ENCODE measurements around the gene LIMS2. TPM values are rescaled to one million over a fixed set of nuclear protein-coding genes. Genes with fewer than 3 reads are reported as not detected.

LIMS2 gene
- total RNA-seq, 2 donors from 2014 or later, result 177 to 246 TPM

- TF ChIP-seq, protein P1, sequence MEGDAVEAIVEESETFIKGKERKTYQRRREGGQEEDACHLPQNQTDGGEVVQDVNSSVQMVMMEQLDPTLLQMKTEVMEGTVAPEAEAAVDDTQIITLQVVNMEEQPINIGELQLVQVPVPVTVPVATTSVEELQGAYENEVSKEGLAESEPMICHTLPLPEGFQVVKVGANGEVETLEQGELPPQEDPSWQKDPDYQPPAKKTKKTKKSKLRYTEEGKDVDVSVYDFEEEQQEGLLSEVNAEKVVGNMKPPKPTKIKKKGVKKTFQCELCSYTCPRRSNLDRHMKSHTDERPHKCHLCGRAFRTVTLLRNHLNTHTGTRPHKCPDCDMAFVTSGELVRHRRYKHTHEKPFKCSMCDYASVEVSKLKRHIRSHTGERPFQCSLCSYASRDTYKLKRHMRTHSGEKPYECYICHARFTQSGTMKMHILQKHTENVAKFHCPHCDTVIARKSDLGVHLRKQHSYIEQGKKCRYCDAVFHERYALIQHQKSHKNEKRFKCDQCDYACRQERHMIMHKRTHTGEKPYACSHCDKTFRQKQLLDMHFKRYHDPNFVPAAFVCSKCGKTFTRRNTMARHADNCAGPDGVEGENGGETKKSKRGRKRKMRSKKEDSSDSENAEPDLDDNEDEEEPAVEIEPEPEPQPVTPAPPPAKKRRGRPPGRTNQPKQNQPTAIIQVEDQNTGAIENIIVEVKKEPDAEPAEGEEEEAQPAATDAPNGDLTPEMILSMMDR (IDR thresholded peaks at IDR 0.05), result no peak
- peak; percentile 77 for ATAC-seq (ENCODE audit: insufficient number of reproducible peaks, low FRiP score, low read depth)
- Histone ChIP-seq H3K36me3 (no peaks in the 10 kb centered on the region), H3K9me3 (peaks cover 5% of the 10 kb centered on the region), H3K27ac (peak overlapping the region; percentile 86 to 90), H3K4me3 (peak overlapping the region; percentile 74), H3K4me1 (ENCODE audit: control insufficient read depth in 1 of 2, low read depth in 2 of 2) (peaks cover 3 to 16% of the 10 kb centered on the region in 2 donors), H3K27me3 (replicated peaks; ENCODE audit: insufficient read depth) (no peaks in the 10 kb centered on the region)
- no peak for DNase-seq (ENCODE audit: low spot score)
Measured at GRCh38 chr2:127694986-127695385, 19.7 kb upstream of the LIMS2 start.

DNA sequence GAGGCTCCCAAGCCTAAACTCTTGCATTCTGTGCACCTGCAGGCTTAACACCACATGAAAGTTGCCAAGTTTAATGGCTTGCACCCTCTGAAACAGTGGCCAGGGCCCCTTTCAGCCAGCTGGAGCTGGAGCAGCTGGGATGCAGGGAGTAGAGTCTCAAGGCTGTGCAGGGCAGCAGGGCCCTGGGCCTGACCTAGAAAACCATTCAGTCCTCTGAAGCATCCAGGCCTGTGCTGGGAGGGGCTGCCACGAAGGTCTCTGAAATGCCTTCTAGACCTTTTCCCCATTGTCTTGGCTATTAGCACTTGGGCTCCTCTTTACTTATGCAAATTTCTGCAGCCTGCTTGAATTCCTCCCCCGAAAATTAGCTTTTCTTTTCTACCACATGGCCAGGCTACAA is 15.4 kb upstream of the LIMS2 start:
- TF ChIP-seq, protein P1 (IDR thresholded peaks at IDR 0.05), result no peak
- DNase-seq (ENCODE audit: low spot score) (no peak), ATAC-seq (ENCODE audit: insufficient number of reproducible peaks, low FRiP score, low read depth) (no peak)
- Histone ChIP-seq H3K27me3 (replicated peaks; ENCODE audit: insufficient read depth) (no peaks in the 10 kb centered on the region), H3K4me1 (ENCODE audit: control insufficient read depth in 1 of 2, low read depth in 2 of 2) (peaks cover 3 to 12% of the 10 kb centered on the region in 2 donors), H3K36me3 (no peaks in the 10 kb centered on the region), H3K27ac (no peak overlapping the region), H3K4me3 (no peak overlapping the region), H3K9me3 (peaks cover 5% of the 10 kb centered on the region)

GRCh38 chr2:127688405-127688804 is 13.1 kb upstream of the LIMS2 start:
- ATAC-seq (ENCODE audit: insufficient number of reproducible peaks, low FRiP score, low read depth), result no peak
- H3K4me3 ChIP-seq, result no peak overlapping the region
- TF ChIP-seq, protein P1 (IDR thresholded peaks at IDR 0.05), result no peak
- peaks cover 4 to 8% of the 10 kb centered on the region in 2 donors for H3K4me1 ChIP-seq (ENCODE audit: control insufficient read depth in 1 of 2, low read depth in 2 of 2)
- no peaks in the 10 kb centered on the region for H3K27me3 ChIP-seq (replicated peaks; ENCODE audit: insufficient read depth)
- no peak for DNase-seq (ENCODE audit: low spot score)
- no peaks in the 10 kb centered on the region for H3K36me3 ChIP-seq
- no peak overlapping the region for H3K27ac ChIP-seq
- H3K9me3 ChIP-seq, result peaks cover 5% of the 10 kb centered on the region

DNA sequence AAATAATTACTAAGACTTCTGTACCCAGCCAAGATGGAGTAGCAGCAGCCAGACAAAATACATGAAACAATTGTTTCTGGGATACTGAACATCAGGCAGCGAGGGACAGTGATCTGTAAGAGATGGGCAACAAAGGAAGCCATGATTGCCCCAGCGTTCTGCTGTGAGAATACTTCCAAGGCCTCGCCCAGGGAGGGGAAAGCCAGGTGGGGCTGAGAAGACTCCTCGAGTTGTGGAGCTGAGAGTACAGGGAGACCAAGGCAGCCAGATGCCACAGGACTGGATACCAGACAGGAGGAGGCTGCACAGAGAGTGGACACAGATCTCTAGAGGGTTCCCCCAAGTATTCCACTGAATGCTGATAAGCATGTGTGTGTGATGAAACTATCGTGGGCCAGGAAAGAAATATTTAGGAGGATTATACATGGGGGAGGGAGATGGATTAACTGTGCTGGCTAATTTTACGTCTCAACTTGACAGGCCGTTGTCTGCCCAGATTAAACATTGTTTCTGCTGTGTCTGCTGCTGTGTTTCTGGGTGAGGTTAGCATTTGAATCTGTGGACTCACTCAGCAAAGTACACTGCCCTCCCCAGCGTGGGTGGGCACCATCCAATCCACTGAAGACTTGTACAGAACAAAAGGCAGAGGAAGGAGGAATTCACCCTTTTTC is 10.2 kb upstream of the LIMS2 start:
- Histone ChIP-seq H3K9me3 (no peaks in the 10 kb centered on the region), H3K27me3 (replicated peaks; ENCODE audit: insufficient read depth) (no peaks in the 10 kb centered on the region), H3K4me3 (no peak overlapping the region), H3K36me3 (no peaks in the 10 kb centered on the region), H3K27ac (no peak overlapping the region), H3K4me1 (ENCODE audit: control insufficient read depth in 1 of 2, low read depth in 2 of 2) (peaks cover 11 to 35% of the 10 kb centered on the region in 2 donors)
- DNase-seq (ENCODE audit: low spot score) (no peak), ATAC-seq (ENCODE audit: insufficient number of reproducible peaks, low FRiP score, low read depth) (no peak)
- TF ChIP-seq, protein P1 (IDR thresholded peaks at IDR 0.05), result no peak

- Histone ChIP-seq H3K27ac (peak overlapping the region; percentile 32 to 45), H3K9me3 (no peaks in the 10 kb centered on the region), H3K36me3 (no peaks in the 10 kb centered on the region), H3K4me1 (ENCODE audit: control insufficient read depth in 1 of 2, low read depth in 2 of 2) (peaks cover 11 to 35% of the 10 kb centered on the region in 2 donors), H3K27me3 (replicated peaks; ENCODE audit: insufficient read depth) (no peaks in the 10 kb centered on the region), H3K4me3 (no peak overlapping the region)
- DNase-seq (ENCODE audit: low spot score), result no peak
- TF ChIP-seq, protein P1 (IDR thresholded peaks at IDR 0.05), result no peak
- ATAC-seq (ENCODE audit: insufficient number of reproducible peaks, low FRiP score, low read depth), result no peak
Measured at GRCh38 chr2:127683757-127684156, 8.4 kb upstream of the LIMS2 start.
